ENCODE results near the gene DICER1. TPM values are rescaled to one million over a fixed set of nuclear protein-coding genes. Genes with fewer than 3 reads are reported as not detected.

DICER1 gene
- total and polyA plus RNA-seq, 8 donors, result 5.7 to 37.8 (median 24.6) TPM

GRCh38 chr14:95055318-95055717, 102.0 kb downstream of the DICER1 start:
- intact Hi-C loops (cut with DNase I), result no loop called here
- Histone ChIP-seq H3K27ac (no peak overlapping the region), H3K27me3 (no peaks in the 10 kb centered on the region), H3K9me3 (no peaks in the 10 kb centered on the region), H3K36me3 (no peaks in the 10 kb centered on the region), H3K4me1 (no peaks in the 10 kb centered on the region), H3K4me3 (no peak overlapping the region)
- FAIRE-seq (no peak), ATAC-seq (no peak), DNase-seq (no peak)
- WGBS, 2 donors, result 86 to 91% methylated on average over 7 of the region's 7 CpGs
- no peak for TF ChIP-seq CTCF (IDR thresholded peaks at IDR 0.05)

- Histone ChIP-seq H3K36me3 (no peaks in the 10 kb centered on the region), H3K9me3 (no peaks in the 10 kb centered on the region), H3K4me1 (no peaks in the 10 kb centered on the region), H3K27ac (no peak overlapping the region), H3K4me3 (no peak overlapping the region), H3K27me3 (no peaks in the 10 kb centered on the region)
- 83 to 86% methylated on average over 23 of the region's 23 CpGs for WGBS, 2 donors
- no peak for FAIRE-seq
- no peak for DNase-seq
- no peak for ATAC-seq
- intact Hi-C loops (cut with DNase I), result no loop called here
- no peak for TF ChIP-seq CTCF (IDR thresholded peaks at IDR 0.05)
Measured at GRCh38 chr14:95054346-95055280, 102.7 kb downstream of the DICER1 start.

GRCh38 chr14:95052016-95052585, 105.2 kb downstream of the DICER1 start:
- Histone ChIP-seq H3K4me1 (no peaks in the 10 kb centered on the region), H3K27ac (no peak overlapping the region), H3K9me3 (no peaks in the 10 kb centered on the region), H3K27me3 (no peaks in the 10 kb centered on the region), H3K36me3 (no peaks in the 10 kb centered on the region), H3K4me3 (no peak overlapping the region)
- 76 to 83% methylated on average over 14 of the region's 14 CpGs for WGBS, 2 donors
- DNase-seq, result no peak
- no peak for TF ChIP-seq CTCF (IDR thresholded peaks at IDR 0.05)
- FAIRE-seq, result no peak
- no peak for ATAC-seq
- intact Hi-C loops (cut with DNase I), result no loop called here

GRCh38 chr14:95049952-95050351, 107.4 kb downstream of the DICER1 start:
- H3K4me1 ChIP-seq, result no peaks in the 10 kb centered on the region
- no peaks in the 10 kb centered on the region for H3K9me3 ChIP-seq
- TF ChIP-seq CTCF (IDR thresholded peaks at IDR 0.05), result no peak
- ATAC-seq (no peak), FAIRE-seq (no peak), DNase-seq (no peak)
- no peaks in the 10 kb centered on the region for H3K27me3 ChIP-seq
- intact Hi-C loops (cut with DNase I), result no loop called here
- H3K4me3 ChIP-seq, result no peak overlapping the region
- H3K27ac ChIP-seq, result no peak overlapping the region
- no peaks in the 10 kb centered on the region for H3K36me3 ChIP-seq
